Psoas muscle (tissue), 8 donors: ENCODE results near the gene C1orf21. TPM values are rescaled to one million over a fixed set of nuclear protein-coding genes. Genes with fewer than 3 reads are reported as not detected.

Experiments
- ATAC-seq, 4 donors: fragments of 200-7000 bp; cut with Tn5 transposase; one replicate each; pipeline ENCODE4 v1.9.1; 2020; ENCODE audit warnings: moderate library complexity in 3 of 4, mild to moderate bottlenecking in 2 of 4
- DNase-seq, 2 donors: peaks; one replicate each; pipeline ENCODE4 v3.0.0-alpha.2; 2020
- H3K27ac ChIP-seq: fragments of 200-600 bp; one replicate; pipeline ENCODE4 v1.8.0; 2022
- H3K27me3 ChIP-seq, 3 donors: fragments of 200-600 bp in 1 of 3; one replicate each; pipeline versions ENCODE4 v1.6.1 to v1.8.0; 2013 to 2022; ENCODE audit warnings: low read length in 2 of 3, mild to moderate bottlenecking in 2 of 3, moderate library complexity in 1 of 3; ENCODE audit not compliant: insufficient read depth in 3 of 3
- H3K36me3 ChIP-seq, 2 donors: fragments of 200-600 bp in 1 of 2; one replicate each; pipeline versions ENCODE4 v1.6.1 to v1.8.0; 2013 to 2022; ENCODE audit warnings: low read depth in 1 of 2, mild to moderate bottlenecking in 1 of 2, moderate library complexity in 1 of 2; ENCODE audit not compliant: insufficient read depth in 1 of 2
- H3K4me1 ChIP-seq: fragments of 200-600 bp; one replicate; pipeline ENCODE4 v1.8.0; 2022
- H3K4me3 ChIP-seq: fragments of 200-600 bp; one replicate; pipeline ENCODE4 v1.8.0; 2022; ENCODE audit warnings: mild to moderate bottlenecking
- H3K9me3 ChIP-seq: fragments of 200-600 bp; one replicate; pipeline ENCODE4 v1.8.0; 2022
- CTCF ChIP-seq: fragments of 200-600 bp; IDR thresholded peaks from one replicate; pipeline ENCODE4 v1.8.0; 2022; ENCODE audit warnings: antibody characterized with exemption
- WGBS, 3 donors: extraction: QIAGEN DNeasy Blood & Tissue Kit; methylation state at CpG; one replicate each; pipeline versions ENCODE4 v1.1.6 to v1.1.7; 2013; 5-methylcytosine and 5-hydroxymethylcytosine counted together
- intact Hi-C, 2 donors: fragments of 100-400 bp; cut with DNase I; formaldehyde crosslinking; loops; one replicate each; pipeline versions ENCODE4 v1.11.0 to v1.14.2; 2022
- polyA plus RNA-seq, 3 donors: library from polyadenylated mRNA; stranded (reverse); fragments of 200-250 nt; gene quantifications; one replicate each; pipeline ENCODE4 v1.2.3, GENCODE V29; 2013
- total RNA-seq, 4 donors: library from RNA; stranded (reverse); fragmentation: NEBNext Ultra II Directional in 2 of 4; extraction: Animal tissue kit (Norgen Biotek cat#: 25700) in 2 of 4; gene quantifications; one replicate each; pipeline versions ENCODE4 v1.2.1 to v1.2.4, GENCODE V29; 2021 to 2023
- donor health status: healthy with polysubstance abuse.
- donor health status: DM: no; HTN: no; CAD: no; lungs with moderate emphysema.
- donor health status: Bipolar disorder and iron deficiency.
- donor health status: healthy.
- donor health status: DM: yes; HTN: yes; CAD: no.
- donor health status: DM: no; HTN: no; CAD: no.
- donor health status: DM: no; HTN: no; CAD: no.
- donor health status: DM: yes; HTN: yes; CAD: no.

C1orf21 gene
- total and polyA plus RNA-seq, 7 donors, result 55.5 to 216 (median 171) TPM

GRCh38 chr1:184567637-184568036 is 180.8 kb downstream of the C1orf21 start:
- intact Hi-C loops, result no loop called here
- Histone ChIP-seq H3K4me3 (no peak overlapping the region), H3K4me1 (peaks cover 5% of the 10 kb centered on the region), H3K27me3 (no peaks in the 10 kb centered on the region), H3K36me3 (peaks cover 0 to 8% of the 10 kb centered on the region in 2 donors), H3K27ac (no peak overlapping the region), H3K9me3 (no peaks in the 10 kb centered on the region)
- TF ChIP-seq CTCF, result no peak
- WGBS, 3 donors, result 64 to 88% (median 78%) methylated on average over 2 of the region's 2 CpGs
- DNase-seq (no peak), ATAC-seq (no peak)

GRCh38 chr1:184568148-184568547 is 181.3 kb downstream of the C1orf21 start:
- no peak for TF ChIP-seq CTCF
- DNase-seq (no peak), ATAC-seq (no peak)
- intact Hi-C loops, result no loop called here
- no peak overlapping the region for H3K27ac ChIP-seq
- H3K27me3 ChIP-seq, result no peaks in the 10 kb centered on the region
- H3K9me3 ChIP-seq, result no peaks in the 10 kb centered on the region
- no peak overlapping the region for H3K4me3 ChIP-seq
- H3K4me1 ChIP-seq, result peaks cover under 1% of the 10 kb centered on the region
- peaks cover 0 to 8% of the 10 kb centered on the region in 2 donors for H3K36me3 ChIP-seq
- WGBS, 3 donors, result 90 to 98% (median 93%) methylated on average over 2 of the region's 2 CpGs

- intact Hi-C loops, result no loop called here
These were observed 182.3 kb downstream of the C1orf21 start for GRCh38 chr1:184569106-184569505.

GRCh38 chr1:184574588-184574987 is 187.8 kb downstream of the C1orf21 start:
- 46 to 76% (median 51%) methylated on average over 8 of the region's 8 CpGs for whole genome bisulfite sequencing, 3 donors
- Histone ChIP-seq H3K4me1 (peaks cover 32% of the 10 kb centered on the region), H3K9me3 (no peaks in the 10 kb centered on the region), H3K4me3 (no peak overlapping the region), H3K36me3 (no peaks in the 10 kb centered on the region), H3K27me3 (no peaks in the 10 kb centered on the region), H3K27ac (peak overlapping the region; percentile 19)
- intact Hi-C loops, result loop anchor here in 1 of 2 donors (10.0 kb wide), 1 partner anchor 90 kb away; no protein-coding TSS in a partner anchor
- TF ChIP-seq CTCF, result no peak
- DNase-seq (no peak), ATAC-seq (peak in 2 of 4 donors; percentile 51 to 57)

More at GRCh38 chr1:184569106-184569505, 182.3 kb downstream of the C1orf21 start:
- Histone ChIP-seq H3K9me3 (no peaks in the 10 kb centered on the region), H3K27ac (no peak overlapping the region), H3K4me3 (no peak overlapping the region), H3K27me3 (no peaks in the 10 kb centered on the region), H3K36me3 (peaks cover 0 to 8% of the 10 kb centered on the region in 2 donors), H3K4me1 (no peaks in the 10 kb centered on the region)
- ATAC-seq (no peak), DNase-seq (no peak)
- TF ChIP-seq CTCF, result no peak
- 47 to 70% (median 52%) methylated on average over 4 of the region's 4 CpGs for WGBS, 3 donors

GRCh38 chr1:184576822-184577221 is 190.0 kb downstream of the C1orf21 start:
- H3K36me3 ChIP-seq, result no peaks in the 10 kb centered on the region
- ATAC-seq (peak; percentile 23 to 64 (median 60)), DNase-seq (no peak)
- WGBS, 3 donors, result 21 to 59% (median 24%) methylated on average over 6 of the region's 6 CpGs
- H3K9me3 ChIP-seq, result no peaks in the 10 kb centered on the region
- no peak overlapping the region for H3K4me3 ChIP-seq
- no peak for TF ChIP-seq CTCF
- H3K27ac ChIP-seq, result peak overlapping the region; percentile 34
- peaks cover 32% of the 10 kb centered on the region for H3K4me1 ChIP-seq
- no peaks in the 10 kb centered on the region for H3K27me3 ChIP-seq
- intact Hi-C loops, result loop anchor here in 1 of 2 donors (10.0 kb wide), 1 partner anchor 88 kb away; no protein-coding TSS in a partner anchor
